GM21825 (cell line): Measurements from ENCODE around the gene STARD10.

ENCODE experiments used
- ATAC-seq: cut with Tn5 transposase; IDR thresholded peaks from one replicate; pipeline ENCODE4 v1.9.1; 2021; ENCODE audit warnings: mild to moderate bottlenecking, moderate library complexity; ENCODE audit not compliant: unreplicated experiment

Gene STARD10

DNA sequence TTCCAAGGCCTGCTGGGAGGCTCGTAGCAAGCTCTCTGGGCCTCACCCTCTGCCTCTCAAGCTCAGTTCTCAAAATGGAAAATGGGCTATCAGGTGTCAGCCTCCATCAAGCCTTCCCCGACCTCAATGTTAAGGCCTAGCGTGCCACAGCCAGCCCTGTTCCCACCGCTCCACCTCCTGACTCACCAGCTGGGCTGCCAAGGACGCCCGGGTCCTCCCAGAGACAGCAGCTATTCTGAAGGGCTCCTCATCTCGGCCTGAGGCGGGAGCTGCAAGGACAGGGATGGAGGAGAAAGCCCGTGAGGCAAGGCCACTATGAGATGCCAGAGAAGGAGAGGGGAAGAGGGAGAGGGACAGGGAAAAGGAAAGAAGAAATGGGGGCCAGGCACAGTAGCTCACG lies 61.5 kb downstream of the STARD10 start:
- ATAC-seq = no peak

DNA sequence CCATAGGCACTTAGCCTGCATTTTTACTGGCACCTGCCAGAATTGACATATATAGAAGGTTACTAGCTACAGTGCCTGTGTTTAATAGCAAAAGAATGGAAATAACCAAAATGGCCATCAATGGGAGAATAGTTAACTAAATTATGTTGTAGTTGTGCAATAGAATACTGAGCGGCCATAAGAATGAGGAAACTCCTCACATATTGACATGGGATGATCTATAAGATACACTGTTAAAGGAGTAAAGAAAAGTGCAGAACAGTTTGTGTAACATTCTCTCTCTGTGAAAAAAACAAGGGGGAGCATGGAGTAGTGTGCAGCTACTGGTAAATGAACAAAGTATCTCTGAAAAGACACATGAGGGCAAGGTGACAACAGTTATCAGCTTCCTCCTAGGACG lies 63.1 kb downstream of the STARD10 start:
- no peak for ATAC-seq

DNA sequence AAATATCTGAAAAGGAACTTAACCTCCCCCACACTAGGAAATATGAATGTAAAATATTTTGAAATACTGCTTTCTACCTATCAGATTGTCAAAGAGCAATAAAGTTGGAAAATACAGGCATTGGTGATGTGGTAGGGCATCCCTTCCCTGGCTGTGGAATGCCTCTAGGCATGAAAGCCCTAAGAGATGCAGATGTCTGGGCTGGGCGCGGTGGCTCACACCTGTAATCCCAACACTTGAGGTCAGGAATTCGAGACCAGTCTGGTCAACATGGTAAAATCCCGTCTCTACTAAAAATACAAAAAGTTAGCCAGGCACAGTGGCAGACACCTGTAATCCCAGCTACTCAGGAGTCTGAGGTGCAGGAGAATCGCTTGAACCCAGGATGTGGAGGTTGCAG lies 63.6 kb downstream of the STARD10 start:
- ATAC-seq = no peak

DNA sequence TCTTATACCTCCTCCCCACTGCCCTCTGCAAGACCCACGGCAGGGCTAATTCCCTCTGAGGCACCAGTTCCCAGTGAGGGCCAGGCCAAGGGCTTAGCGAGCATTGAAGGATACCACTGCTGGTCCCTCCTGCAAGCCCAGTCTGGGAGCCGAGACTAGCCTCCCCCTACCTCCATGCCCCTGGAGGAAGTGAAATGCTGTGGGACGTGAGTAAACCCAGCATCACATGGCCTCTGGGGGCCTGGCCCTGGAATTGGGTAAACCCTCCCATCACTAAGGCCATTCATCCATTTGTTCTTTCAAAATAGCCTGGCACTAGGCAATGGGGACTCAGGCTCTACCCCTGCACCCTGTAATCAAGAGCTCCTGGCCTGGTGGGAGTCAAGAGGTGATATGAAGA lies 66.3 kb downstream of the STARD10 start:
- no peak for ATAC-seq

DNA sequence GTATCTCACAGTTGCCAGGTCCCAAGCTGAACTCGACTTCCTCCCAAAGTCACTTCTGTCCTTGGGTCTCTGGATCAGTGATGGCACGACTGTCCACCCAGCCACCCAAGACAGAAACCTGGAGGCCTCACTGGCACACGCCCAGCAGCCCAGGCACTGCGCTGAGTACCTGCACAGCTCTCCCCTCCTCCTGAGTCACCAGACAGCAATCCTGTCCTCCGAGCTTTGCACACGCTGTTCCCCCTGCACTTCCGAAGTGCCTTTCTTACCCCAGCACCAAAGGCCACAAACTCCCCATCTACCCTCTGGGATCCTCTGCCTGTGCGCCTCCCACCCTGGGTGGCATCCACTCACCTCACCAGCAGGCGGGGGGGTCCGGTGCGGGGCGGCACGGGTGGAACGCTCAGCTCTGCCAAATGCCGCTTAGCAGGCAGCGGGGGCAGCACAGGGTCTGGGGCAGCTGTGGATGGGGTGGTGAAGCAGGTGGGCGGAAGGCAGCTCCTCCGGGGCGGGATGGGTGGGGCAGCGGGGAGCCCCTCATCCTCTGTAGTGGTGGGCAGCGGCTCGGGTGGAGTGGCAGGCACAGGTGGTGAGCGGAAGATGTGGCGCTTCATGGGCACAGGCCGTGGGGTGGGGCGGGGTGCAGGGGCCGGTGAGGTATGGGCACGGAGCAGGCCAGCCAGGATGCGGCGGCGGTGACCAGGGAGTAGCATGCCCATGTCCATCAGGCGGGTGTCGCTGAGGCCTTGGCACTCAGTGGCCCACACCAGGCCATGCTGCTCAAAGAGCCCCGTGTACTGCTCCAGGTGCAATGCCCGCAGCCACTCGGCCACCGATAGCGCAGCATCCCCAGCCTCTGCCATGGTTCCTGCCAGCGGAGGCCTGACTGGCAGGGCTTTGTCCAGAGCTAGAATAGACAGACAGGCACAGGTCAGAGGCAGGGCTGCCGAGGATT lies 67.3 kb downstream of the STARD10 start:
- no peak for ATAC-seq

DNA sequence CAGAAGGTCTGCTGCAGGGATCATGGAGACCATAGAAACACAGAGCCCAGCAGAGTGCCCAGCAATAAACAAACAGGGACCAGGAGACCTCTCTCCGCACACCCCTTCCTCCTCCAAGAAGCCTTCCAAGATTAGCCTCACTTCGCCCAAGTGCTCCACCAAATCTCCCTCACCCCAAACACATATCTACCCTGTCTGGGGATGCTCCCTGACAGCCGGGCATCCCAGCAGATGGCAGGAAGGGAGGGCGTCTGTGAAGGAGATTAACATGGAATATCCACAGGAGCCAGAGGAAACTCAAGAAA lies 68.2 kb downstream of the STARD10 start:
- no peak for ATAC-seq

DNA sequence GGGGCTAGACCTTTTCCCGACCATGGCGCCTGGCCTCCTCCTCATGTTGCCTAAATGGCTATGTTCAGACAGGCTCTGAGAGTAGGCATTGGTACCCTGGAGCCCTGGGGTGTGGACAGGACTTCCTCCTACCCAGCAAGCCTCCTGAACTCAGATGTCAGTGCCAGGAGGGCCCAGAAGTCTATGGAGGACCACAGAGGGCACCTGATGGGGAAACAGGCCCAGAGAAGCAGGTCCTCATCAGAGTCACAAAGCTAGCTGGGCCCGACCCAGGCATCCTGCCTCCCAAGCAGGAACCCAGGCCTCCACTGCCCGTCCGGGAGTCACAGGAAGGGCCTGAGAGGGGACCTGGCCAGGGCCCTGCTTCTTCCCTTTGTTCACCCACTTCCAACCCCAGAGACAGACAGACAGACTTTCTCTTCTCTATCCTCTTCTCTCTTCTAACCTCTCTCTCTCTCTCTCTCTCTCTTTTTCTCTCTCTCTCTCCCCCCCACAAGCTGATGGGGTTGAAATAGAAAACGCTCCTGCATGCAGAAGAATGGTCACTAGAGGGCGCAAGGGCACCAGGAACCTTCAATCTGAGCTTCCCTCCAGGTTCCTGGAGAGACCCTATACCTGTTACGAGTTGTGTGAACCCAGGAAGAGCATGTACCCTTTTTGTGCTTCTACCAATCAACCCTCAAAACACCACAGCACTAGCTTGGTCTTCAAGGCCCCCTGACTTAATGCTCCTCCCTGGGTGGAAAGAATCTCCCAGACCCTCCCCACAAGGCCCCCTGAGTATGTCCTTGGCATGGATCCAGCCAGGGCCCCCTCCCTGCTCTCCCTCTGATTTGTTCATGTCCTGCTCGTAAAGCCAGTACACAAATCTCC lies 68.8 kb downstream of the STARD10 start:
- ATAC-seq = no peak

DNA sequence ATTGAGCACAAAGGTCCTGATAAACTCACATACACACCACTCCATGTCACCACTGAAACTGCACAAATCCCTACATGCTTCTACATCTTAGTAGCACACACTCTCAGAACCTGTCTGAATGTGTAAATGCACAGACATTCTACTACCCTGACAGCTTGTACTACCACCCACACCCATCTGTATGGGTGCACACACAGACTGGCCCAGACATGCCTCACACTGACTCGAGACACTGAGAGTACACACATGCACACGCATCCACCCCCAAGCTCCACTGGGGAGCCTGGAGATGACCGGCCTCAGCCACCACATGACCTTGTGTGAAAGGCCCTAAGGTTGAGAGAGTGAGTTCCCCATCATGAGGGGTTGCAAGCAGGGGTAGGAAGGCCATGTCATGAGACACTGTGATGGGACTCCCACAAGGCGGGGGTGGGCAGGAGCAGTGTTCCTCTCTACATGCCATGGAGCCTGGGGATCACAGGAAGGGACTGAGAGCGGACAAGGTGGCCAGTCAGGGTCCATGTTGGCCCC lies 69.8 kb downstream of the STARD10 start:
- ATAC-seq = no peak

DNA sequence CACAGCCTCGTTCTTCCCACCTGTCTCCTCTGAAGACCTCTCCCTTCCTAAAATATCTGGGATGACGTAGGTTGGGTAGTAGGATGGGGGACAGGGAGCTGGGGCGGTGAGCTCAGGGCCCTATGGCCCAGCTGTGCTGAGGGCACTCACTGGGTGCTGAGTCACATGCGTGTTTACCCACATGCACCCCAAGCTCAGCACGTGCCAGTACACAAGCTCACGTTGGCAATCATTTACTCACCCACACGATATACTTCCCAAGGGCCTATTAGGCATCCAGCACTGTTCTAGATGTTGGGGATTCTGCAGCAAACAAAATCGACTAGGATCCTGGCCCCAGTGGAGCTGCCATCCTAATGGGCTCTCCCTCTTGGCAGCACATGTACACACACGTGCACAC lies 70.3 kb downstream of the STARD10 start:
- no peak for ATAC-seq

DNA sequence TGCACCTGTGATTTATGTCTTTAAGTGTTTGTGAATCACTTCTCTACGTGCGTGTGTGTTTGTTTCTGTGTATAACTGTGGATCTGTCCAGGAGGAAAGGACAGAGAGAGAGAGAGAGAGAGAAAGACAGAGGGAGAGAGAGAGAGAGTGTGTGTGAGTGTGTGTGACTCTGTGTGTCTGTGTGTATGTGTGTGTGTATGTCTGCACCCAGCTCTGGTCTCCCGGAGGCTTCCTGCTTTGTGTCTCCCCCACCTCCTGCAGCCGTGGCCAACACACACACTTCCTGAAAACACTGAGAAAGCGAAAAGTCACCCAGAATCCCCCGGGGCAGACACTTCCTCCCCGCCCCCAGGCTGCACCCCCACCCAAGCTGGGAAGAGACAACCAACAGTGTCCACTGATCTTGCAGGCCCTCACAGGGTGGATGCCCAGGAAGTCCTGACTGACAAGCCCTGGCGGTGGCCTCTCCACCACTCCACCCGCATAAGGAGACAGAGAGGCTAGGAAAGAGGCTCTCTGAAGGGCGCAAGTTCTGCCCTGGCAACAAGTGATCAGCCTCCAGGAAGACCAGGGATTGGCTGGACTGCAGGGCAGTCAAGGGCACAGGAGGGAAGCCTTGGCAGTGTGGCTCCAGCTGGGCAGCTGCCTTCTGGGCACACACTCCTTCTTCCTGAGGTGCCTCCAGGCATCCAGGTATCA lies 71.6 kb downstream of the STARD10 start:
- ATAC-seq = peak; percentile 67

DNA sequence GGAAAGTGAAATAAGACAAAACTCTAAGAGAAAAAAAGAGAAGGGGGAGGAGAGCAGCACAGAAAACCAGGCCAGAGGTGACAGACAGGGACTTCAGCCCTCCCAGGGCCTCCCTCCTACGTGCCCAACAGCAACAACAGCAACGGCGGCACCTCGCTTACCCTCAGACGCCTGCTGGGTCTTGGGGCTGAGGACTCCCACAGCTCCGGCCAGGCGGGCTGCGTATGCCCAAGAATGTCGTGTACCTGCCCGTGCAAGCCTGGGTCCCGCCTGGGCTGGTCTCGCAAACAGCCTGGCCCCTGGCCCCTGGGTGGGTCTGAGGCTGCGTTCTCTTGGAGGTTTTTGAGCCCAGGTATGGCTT lies 72.2 kb downstream of the STARD10 start:
- no peak for ATAC-seq

DNA sequence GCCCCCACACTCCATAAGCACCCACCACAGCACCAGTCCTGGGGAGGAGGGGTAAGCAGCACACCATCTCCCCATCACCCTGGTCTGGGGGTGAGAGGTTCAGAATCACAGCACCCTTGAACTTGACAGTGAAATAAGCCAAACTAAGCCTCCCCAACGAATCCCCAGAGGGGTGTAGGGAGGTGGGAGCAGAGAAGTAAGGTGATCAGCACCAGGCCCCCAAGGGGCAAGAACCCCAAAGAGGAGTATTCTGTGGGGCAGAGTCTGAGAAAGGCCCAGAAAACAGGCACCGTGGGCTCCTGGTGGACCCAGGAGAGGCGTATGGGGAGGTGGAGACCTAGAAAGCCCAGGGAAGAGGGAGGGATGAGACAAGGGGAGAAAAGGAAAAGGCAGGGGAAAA lies 72.6 kb downstream of the STARD10 start:
- ATAC-seq = no peak

DNA sequence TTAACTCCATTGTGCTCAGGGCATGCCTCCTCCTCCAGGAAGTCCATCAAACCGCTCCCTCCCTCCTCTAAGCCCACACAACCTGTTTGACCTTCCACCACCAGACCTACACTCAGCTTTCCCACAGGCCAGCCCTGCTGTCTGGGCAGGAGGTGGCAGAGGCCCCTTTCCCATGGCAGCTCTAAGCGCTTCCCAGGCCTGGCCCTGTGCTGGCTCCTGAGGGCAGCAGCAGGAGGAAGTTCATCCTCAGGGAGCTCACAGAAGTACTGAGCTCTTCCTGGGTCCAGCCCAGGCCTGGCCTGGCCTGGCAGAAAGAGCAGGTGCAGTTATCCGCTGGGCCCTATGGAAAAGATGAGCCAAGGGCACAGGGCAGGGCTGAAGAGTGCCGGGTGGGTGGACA lies 73.1 kb downstream of the STARD10 start:
- no peak for ATAC-seq

DNA sequence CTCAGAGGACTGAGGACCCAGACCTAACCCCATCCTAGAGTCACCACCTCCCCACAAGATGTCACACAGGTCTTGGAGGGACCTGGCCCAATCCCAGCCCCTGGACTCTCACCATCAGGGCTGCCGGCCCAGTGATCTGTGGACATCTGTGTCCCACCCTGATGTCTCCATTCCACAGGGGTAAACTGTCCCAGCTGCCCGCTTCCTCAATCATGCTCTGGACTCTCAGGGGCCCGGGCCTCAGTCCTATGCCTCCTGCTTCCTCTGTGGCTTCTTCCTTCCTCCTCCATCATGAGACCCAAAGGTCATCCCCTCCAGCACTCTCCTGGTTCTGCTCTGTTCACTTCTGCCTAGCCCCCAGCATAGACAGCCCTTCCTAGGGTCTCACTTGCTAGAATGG lies 73.8 kb downstream of the STARD10 start:
- no peak for ATAC-seq

DNA sequence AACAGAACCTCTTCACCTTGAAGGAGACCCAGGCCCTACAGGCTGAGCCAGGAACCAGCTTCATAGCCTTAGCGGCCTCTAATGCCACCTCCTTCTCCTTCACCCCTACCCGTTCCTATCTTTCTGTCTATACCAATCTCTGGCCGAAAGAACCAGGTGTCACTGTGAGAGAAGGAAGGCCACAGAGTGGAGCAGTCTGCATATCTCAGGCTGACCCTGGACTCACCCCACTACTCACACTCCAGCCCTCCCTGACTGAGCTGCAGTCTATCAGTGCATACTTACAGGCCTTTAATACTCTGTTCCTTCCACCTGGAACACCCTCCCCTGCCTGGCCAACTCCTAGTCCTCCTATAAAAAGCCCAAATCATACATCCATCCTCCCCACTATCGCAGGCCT lies 74.3 kb downstream of the STARD10 start:
- no peak for ATAC-seq

DNA sequence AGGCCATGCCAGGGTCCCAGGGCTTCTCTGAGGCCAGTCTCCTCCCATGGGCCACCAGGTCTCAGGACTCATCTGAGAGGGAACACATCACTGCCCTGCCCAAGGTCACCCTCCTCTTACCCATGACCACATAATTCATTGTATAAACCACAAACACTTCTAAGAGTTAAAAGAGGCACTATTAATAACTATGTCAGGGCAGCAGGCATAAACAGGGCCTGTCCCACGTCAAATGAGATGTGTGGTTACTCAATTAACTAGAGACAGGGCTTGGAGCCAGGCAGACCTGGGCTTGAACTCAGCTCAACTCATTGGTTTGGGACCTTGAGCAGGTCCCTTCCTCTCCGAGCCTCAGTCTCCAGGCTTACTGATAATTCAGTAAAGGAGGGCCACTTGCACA lies 74.7 kb downstream of the STARD10 start:
- no peak for ATAC-seq

DNA sequence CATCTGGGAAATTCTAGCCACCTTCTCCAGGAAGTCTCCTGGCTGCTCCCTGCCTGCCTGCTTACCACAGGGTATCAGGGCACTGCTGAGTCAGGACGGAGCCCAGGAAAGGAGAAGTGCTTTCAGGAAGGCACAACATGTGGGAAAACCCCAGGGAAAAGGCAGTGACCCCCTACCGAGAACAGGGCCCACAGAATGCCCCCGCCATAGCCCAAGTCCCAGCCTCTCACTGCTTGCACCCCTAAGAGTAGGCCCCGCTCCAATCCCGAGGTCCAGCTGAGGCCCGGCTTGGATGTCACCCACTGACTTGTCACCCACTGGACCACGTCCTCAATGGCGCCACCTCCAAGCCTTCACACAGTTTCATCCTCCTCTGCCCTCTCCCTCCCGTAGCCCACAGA lies 75.7 kb downstream of the STARD10 start:
- no peak for ATAC-seq

DNA sequence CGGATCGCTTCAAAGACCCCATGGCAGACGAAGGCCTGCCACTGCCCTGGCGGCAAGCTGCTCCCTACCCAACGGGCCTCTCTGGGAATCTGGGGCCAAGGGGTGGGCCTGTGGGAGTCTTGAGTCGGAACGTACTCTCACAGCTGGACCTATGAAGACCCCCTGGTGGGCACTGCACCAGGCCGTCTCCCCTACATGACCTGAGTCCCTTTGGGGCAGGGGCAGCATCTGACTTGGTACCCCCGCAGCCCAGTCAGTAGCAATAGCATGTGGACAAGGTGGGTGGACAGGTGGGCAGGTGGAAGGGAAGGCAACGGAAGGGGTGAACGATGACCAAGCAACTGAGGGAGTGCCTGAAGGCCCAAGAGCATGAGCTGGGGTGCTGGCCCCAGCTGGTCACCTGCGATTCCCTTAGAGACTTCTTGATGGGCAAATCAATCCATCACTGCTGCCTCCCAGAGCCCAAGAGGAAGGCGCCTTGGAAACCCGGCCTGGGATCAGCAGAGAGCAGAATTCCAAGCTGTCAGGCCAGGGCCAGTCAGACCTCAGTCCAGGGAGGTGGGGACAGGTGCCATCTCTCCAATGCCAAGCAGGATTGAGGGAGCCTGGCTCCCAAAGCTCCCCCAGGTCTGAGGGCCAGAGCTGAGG lies 76.9 kb downstream of the STARD10 start:
- no peak for ATAC-seq

DNA sequence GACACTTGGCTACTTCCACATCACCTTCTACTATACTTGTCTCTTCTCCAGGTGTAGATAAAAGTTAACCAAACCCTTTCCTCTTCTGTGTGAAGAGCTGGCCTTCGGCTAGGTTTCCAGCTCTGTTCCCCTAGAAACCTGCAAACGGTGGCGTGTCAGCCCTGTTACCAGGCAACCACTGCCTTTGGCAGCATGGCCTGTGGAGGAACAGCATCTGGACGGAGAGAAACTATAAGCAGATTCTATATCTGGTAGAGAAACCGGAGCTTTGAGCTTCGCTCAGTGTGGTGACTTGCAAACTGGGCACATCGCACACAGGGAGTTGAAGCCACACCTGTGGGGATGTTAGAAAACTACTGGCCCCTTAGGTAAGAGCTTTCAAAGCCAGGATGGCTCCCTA lies 77.6 kb downstream of the STARD10 start:
- ATAC-seq = no peak

DNA sequence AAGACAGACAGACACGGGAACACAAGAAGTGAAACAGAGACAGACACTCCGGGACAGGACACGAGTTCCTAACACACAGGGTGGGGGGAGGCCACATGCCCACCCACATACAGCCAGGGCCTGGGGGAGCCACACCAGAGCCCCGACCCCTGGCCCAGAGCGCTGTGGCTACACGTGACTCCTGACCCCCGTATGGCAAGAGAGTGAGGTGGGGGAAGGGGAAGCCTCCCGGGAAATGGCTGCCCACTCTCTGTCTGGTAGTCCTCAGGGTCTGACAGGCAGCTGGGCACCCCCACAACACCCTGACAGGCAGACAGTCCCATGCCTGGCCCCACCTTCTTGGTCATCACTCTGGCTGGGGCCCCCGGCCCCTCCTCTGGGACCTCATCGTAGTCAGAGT lies 81.0 kb downstream of the STARD10 start:
- no peak for ATAC-seq
